Measurements from ENCODE around the gene ZNF771. TPM values are rescaled to one million over a fixed set of nuclear protein-coding genes. Genes with fewer than 3 reads are reported as not detected.
A peak's percentile ranks its signal among the peaks of the same experiment; 100 is the strongest.

Gene ZNF771
- total and polyA plus RNA-seq, 4 donors, result 8.1 to 20.5 (median 16.4) TPM

GRCh38 chr16:30397056-30397455 lies 10.3 kb upstream of the ZNF771 start:
- Histone ChIP-seq H3K27me3 (ENCODE audit: control insufficient read depth, insufficient read depth, low read length) (no peaks in the 10 kb centered on the region), H3K4me3 (ENCODE audit: low read depth, low read length) (no peak overlapping the region), H3K36me3 (ENCODE audit: control insufficient read depth, insufficient read depth, low read length) (peaks cover 21% of the 10 kb centered on the region), H3K27ac (ENCODE audit: low read depth, low read length) (no peak overlapping the region), H3K4me1 (ENCODE audit: control insufficient read depth, insufficient read depth, low read length) (peaks cover 53% of the 10 kb centered on the region), H3K9me3 (ENCODE audit: control insufficient read depth, insufficient read depth, low read length) (no peaks in the 10 kb centered on the region)
- DNase-seq (ENCODE audit: low read depth in 4 of 6, low spot score in 6 of 6), result no peak
- WGBS (ENCODE audit: insufficient coverage), result 91% methylated on average over 1 of the region's 4 CpGs

DNA sequence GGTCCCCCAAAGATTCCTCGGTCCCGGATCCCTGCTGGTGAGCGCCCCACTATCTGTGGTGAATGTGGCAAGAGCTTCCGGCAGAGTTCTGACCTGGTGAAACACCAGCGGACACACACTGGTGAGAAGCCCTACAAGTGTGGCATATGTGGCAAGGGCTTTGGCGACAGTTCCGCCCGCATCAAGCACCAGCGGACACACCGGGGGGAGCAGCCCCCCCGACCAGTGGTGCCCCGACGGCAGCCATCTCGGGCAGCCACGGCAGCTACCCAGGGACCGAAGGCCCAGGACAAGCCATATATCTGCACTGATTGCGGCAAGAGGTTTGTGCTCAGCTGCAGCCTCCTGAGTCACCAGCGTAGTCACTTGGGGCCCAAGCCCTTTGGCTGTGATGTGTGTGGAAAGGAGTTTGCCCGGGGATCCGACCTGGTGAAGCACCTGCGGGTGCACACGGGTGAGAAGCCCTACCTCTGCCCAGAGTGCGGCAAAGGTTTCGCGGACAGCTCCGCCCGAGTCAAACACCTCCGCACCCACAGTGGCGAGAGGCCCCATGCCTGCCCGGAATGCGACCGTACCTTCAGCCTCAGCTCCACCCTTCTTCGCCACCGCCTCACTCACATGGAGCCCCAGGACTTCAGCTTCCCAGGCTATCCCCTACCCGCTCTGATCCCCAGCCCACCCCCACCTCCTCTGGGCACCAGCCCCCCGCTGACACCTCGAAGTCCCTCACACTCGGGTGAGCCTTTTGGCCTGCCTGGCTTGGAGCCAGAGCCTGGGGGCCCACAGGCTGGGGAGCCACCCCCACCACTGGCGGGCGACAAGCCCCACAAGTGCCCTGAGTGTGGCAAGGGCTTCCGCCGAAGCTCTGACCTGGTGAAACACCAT lies 9.4 kb upstream of the ZNF771 start:
- Histone ChIP-seq H3K27me3 (ENCODE audit: control insufficient read depth, insufficient read depth, low read length) (no peaks in the 10 kb centered on the region), H3K36me3 (ENCODE audit: control insufficient read depth, insufficient read depth, low read length) (peaks cover 21% of the 10 kb centered on the region), H3K4me3 (ENCODE audit: low read depth, low read length) (no peak overlapping the region), H3K9me3 (ENCODE audit: control insufficient read depth, insufficient read depth, low read length) (no peaks in the 10 kb centered on the region), H3K4me1 (ENCODE audit: control insufficient read depth, insufficient read depth, low read length) (peaks cover 53% of the 10 kb centered on the region), H3K27ac (ENCODE audit: low read depth, low read length) (no peak overlapping the region)
- 92% methylated on average over 35 of the region's 42 CpGs for WGBS (ENCODE audit: insufficient coverage)
- no peak for DNase-seq (ENCODE audit: low read depth in 4 of 6, low spot score in 6 of 6)

DNA sequence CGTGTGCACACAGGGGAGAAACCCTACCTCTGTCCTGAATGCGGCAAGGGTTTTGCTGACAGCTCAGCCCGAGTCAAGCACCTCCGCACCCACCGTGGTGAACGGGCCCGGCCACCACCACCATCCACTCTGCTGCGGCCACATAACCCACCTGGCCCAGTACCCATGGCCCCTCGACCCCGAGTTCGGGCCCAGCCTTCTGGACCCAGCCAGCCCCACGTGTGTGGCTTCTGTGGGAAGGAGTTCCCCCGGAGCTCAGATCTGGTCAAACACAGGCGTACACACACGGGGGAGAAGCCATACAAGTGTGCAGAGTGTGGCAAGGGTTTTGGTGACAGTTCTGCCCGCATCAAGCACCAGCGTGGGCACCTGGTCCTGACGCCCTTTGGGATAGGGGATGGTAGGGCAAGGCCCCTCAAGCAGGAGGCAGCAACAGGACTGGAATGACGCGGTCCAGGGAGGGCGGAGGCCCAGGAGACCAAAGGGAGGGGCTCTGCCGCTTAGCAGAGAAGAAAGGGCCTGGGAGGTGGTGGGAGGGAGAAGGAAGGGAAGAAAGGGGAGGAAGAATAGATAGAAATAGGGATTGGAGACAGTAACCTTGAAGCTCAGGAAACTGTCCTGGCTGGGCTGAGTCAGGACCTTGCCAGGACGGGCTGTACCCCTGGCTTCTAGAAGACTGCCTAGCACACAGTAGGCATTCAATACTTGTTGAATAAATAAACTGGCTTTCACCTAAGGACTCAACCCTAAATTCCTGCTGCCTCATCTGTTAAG lies 8.6 kb upstream of the ZNF771 start:
- Histone ChIP-seq H3K27me3 (ENCODE audit: control insufficient read depth, insufficient read depth, low read length) (no peaks in the 10 kb centered on the region), H3K27ac (ENCODE audit: low read depth, low read length) (peak overlapping the region; percentile 99), H3K4me1 (ENCODE audit: control insufficient read depth, insufficient read depth, low read length) (peaks cover 49% of the 10 kb centered on the region), H3K36me3 (ENCODE audit: control insufficient read depth, insufficient read depth, low read length) (peaks cover 21% of the 10 kb centered on the region), H3K9me3 (ENCODE audit: control insufficient read depth, insufficient read depth, low read length) (no peaks in the 10 kb centered on the region), H3K4me3 (ENCODE audit: low read depth, low read length) (no peak overlapping the region)
- no peak for DNase-seq (ENCODE audit: low read depth in 4 of 6, low spot score in 6 of 6)
- WGBS (ENCODE audit: insufficient coverage), result 79% methylated on average over 20 of the region's 23 CpGs

GRCh38 chr16:30399435-30400186 lies 7.8 kb upstream of the ZNF771 start:
- H3K27ac ChIP-seq (ENCODE audit: low read depth, low read length), result peak overlapping the region; percentile 99
- peak overlapping the region; percentile 76 for H3K4me3 ChIP-seq (ENCODE audit: low read depth, low read length)
- peaks cover 41% of the 10 kb centered on the region for H3K4me1 ChIP-seq (ENCODE audit: control insufficient read depth, insufficient read depth, low read length)
- WGBS (ENCODE audit: insufficient coverage), result 12% methylated on average over 12 of the region's 12 CpGs
- H3K27me3 ChIP-seq (ENCODE audit: control insufficient read depth, insufficient read depth, low read length), result no peaks in the 10 kb centered on the region
- H3K36me3 ChIP-seq (ENCODE audit: control insufficient read depth, insufficient read depth, low read length), result peaks cover 21% of the 10 kb centered on the region
- H3K9me3 ChIP-seq (ENCODE audit: control insufficient read depth, insufficient read depth, low read length), result no peaks in the 10 kb centered on the region
- no peak for DNase-seq (ENCODE audit: low read depth in 4 of 6, low spot score in 6 of 6)

GRCh38 chr16:30401768-30402425 lies 5.5 kb upstream of the ZNF771 start:
- 77% methylated on average over 2 of the region's 8 CpGs for WGBS (ENCODE audit: insufficient coverage)
- no peak overlapping the region for H3K27ac ChIP-seq (ENCODE audit: low read depth, low read length)

GRCh38 chr16:30406795-30407101 lies 658 bp upstream of the ZNF771 start:
- H3K36me3 ChIP-seq (ENCODE audit: control insufficient read depth, insufficient read depth, low read length), result peaks cover 9% of the 10 kb centered on the region
- 9% methylated on average over 10 of the region's 14 CpGs for WGBS (ENCODE audit: insufficient coverage)
- DNase-seq (ENCODE audit: low read depth in 4 of 6, low spot score in 6 of 6), result no peak
- H3K4me1 ChIP-seq (ENCODE audit: control insufficient read depth, insufficient read depth, low read length), result peaks cover 19% of the 10 kb centered on the region
- H3K27ac ChIP-seq (ENCODE audit: low read depth, low read length), result peak overlapping the region; percentile 91
- H3K9me3 ChIP-seq (ENCODE audit: control insufficient read depth, insufficient read depth, low read length), result no peaks in the 10 kb centered on the region
- peak overlapping the region; percentile 84 for H3K4me3 ChIP-seq (ENCODE audit: low read depth, low read length)
- no peaks in the 10 kb centered on the region for H3K27me3 ChIP-seq (ENCODE audit: control insufficient read depth, insufficient read depth, low read length)

More at GRCh38 chr16:30401768-30402425, 5.5 kb upstream of the ZNF771 start:
- H3K9me3 ChIP-seq (ENCODE audit: control insufficient read depth, insufficient read depth, low read length), result no peaks in the 10 kb centered on the region
- H3K36me3 ChIP-seq (ENCODE audit: control insufficient read depth, insufficient read depth, low read length), result peaks cover 21% of the 10 kb centered on the region
- peaks cover 30% of the 10 kb centered on the region for H3K4me1 ChIP-seq (ENCODE audit: control insufficient read depth, insufficient read depth, low read length)
- no peak for DNase-seq (ENCODE audit: low read depth in 4 of 6, low spot score in 6 of 6)
- H3K27me3 ChIP-seq (ENCODE audit: control insufficient read depth, insufficient read depth, low read length), result no peaks in the 10 kb centered on the region
- H3K4me3 ChIP-seq (ENCODE audit: low read depth, low read length), result no peak overlapping the region

DNA sequence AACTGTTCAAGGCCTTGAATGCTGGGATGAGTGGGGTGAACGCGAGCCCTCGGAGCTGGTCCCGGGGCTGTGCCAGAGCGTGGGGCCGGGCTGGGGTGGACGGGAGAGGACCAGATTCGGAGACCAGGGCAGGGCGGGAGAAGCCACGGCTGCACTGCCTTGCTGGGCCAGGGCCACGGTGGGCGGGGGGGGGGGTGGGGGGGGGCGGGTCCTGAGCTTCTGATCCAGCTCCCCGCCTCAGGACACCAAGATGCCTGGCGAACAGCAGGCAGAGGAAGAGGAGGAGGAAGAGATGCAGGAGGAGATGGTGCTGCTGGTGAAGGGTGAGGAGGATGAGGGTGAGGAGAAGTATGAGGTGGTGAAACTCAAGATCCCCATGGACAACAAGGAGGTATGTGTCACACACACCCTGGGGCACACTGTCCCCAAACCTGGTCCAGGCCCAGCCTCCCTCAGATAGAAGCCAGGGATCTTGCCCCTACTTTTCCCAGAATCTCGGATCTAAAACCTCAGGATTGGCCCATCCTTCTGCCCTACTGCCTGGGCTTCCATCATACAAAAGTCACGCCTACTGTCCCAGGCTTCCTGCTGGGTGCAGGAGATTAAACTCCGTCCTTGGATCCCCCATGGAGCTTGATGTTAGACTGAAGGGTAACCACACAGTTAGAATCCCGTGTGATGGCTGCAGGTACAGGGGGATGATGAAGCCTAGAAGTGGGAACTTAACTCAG lies 563 bp downstream of the ZNF771 start:
- H3K36me3 ChIP-seq (ENCODE audit: control insufficient read depth, insufficient read depth, low read length), result peaks cover 16% of the 10 kb centered on the region
- peaks cover 19% of the 10 kb centered on the region for H3K4me1 ChIP-seq (ENCODE audit: control insufficient read depth, insufficient read depth, low read length)
- H3K9me3 ChIP-seq (ENCODE audit: control insufficient read depth, insufficient read depth, low read length), result no peaks in the 10 kb centered on the region
- 23% methylated on average over 6 of the region's 19 CpGs for WGBS (ENCODE audit: insufficient coverage)
- peak overlapping the region; percentile 91 for H3K27ac ChIP-seq (ENCODE audit: low read depth, low read length)
- DNase-seq (ENCODE audit: low read depth in 4 of 6, low spot score in 6 of 6), result no peak
- H3K4me3 ChIP-seq (ENCODE audit: low read depth, low read length), result peak overlapping the region; percentile 84
- no peaks in the 10 kb centered on the region for H3K27me3 ChIP-seq (ENCODE audit: control insufficient read depth, insufficient read depth, low read length)

DNA sequence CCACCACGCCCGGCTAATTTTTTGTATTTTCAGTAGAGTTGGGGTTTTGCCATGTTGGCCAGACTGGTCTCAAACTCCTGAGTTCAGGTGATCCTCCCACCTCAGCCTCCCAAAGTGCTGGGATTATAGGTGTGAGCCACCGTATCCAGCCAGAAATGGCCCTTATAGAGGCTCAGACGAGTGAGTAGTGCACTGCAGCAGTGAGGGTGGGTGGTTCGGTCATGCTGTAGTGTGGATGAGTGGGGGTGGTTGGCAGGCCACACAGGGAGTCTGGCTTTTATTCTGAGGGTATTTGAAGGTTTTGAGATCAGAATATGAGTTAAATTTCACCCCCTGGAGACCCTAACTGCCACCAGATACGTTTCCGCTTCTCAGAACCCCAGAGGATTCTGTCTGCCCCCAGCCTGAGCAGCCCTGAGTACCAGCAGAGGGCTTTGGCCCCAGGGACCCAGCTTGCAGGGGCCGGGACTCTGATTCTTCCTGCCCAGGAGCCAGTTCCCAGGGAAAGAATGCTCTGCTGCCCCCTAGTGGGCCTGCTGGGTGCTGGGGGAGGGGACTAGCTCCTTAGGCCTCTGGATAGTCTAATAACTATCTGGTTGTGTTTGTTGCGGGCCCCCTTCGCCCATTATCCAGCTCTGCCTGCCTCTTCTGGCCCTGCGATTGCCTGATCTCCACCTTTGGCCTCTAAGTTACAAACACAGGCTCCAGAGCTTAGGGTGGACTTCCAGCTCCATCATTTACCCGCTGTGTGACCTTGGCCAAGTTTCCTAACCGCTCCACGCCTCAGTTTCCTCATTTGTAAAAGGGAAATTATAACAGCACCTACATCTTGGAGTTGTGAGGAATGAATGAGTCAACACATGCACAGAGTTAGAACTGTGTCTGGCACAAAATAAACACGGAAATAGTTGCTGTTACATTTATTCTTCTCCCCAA lies 2.0 kb downstream of the ZNF771 start:
- peaks cover 19% of the 10 kb centered on the region for H3K4me1 ChIP-seq (ENCODE audit: control insufficient read depth, insufficient read depth, low read length)
- no peak overlapping the region for H3K4me3 ChIP-seq (ENCODE audit: low read depth, low read length)
- peak in 4 of 6 donors; percentile 68 to 95 (median 87) for DNase-seq (ENCODE audit: low read depth in 4 of 6, low spot score in 6 of 6)
- no peaks in the 10 kb centered on the region for H3K9me3 ChIP-seq (ENCODE audit: control insufficient read depth, insufficient read depth, low read length)
- peak overlapping the region; percentile 1 for H3K27ac ChIP-seq (ENCODE audit: low read depth, low read length)
- WGBS (ENCODE audit: insufficient coverage), result 28% methylated on average over 8 of the region's 15 CpGs
- H3K27me3 ChIP-seq (ENCODE audit: control insufficient read depth, insufficient read depth, low read length), result no peaks in the 10 kb centered on the region
- peaks cover 21% of the 10 kb centered on the region for H3K36me3 ChIP-seq (ENCODE audit: control insufficient read depth, insufficient read depth, low read length)

Measured in spinal cord (tissue), 10 donors.